HUES48 (cell line): ENCODE results near the gene MSL3B.

Experiments used
- H3K27ac ChIP-seq: one replicate; pipeline ENCODE4 v1.7.0; 2013; ENCODE audit warnings: low read depth, low read length, inconsistent platforms
- H3K27me3 ChIP-seq: 2 replicates; pipeline ENCODE4 v1.6.1; 2013; ENCODE audit warnings: mild to moderate bottlenecking, low read length; ENCODE audit not compliant: control insufficient read depth, insufficient read depth
- H3K36me3 ChIP-seq: 2 replicates; pipeline ENCODE4 v1.6.1; 2013; ENCODE audit warnings: low read length; ENCODE audit not compliant: control insufficient read depth, insufficient read depth
- H3K4me1 ChIP-seq: 2 replicates; pipeline ENCODE4 v1.6.1; 2013; ENCODE audit warnings: mild to moderate bottlenecking, low read length; ENCODE audit not compliant: control insufficient read depth, insufficient read depth
- H3K4me3 ChIP-seq: 2 replicates; pipeline ENCODE4 v1.5.1; 2013; ENCODE audit warnings: mild to moderate bottlenecking, low read depth, low read length
- H3K9ac ChIP-seq: 2 replicates; pipeline ENCODE4 v1.6.1; 2013; ENCODE audit warnings: mild to moderate bottlenecking, low read depth, low read length, moderate library complexity
- H3K9me3 ChIP-seq: 2 replicates; pipeline ENCODE4 v1.6.1; 2013; ENCODE audit warnings: low read length; ENCODE audit not compliant: control insufficient read depth, insufficient read depth

Gene MSL3B

DNA sequence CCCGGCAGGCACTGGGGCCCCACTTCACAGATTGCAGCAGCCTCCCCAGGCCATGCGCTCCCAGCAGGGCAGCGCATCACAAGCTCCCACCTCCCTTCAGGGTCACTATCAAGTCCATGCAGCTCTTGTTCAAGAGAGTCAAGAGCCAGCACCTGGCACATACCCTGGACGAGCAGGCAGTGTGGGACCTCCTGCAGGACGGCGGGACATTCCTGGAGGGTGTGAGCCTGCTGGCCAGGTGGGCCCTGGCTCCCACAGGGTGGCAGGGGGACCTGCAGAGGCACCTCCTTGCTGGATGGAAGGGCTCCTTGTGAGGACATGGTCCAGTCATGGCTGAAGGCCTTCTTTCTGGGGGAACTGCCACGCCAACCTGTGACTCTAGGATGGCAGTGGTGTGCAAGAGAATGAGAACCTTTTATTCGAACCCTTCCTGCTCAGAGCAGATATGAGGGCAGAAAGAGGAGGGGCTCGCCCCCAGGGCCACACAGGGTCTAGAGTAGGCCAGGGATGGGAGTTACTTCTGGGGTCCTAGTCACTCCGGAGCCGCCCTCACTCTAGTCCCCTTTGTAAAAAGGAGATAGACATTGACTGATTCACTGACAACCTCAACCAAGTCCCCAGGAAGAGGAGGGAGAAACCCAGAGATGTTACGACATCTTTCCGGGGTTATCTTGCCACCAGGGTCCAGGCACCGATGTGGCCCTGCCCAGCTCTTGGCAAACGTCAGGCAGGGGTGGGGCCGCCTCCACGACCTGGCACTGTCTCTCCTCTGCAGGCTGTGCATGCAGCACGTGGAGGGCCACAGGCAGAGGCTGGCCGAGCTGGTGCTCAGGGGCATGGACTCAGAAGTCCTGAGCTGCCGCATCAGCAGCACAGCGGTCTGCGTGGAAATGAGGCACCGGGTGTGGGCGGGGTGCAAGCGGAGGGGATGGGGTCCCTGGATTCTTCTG lies 45.1 kb downstream of the MSL3B start:
- Histone ChIP-seq H3K9ac (no peak overlapping the region), H3K27me3 (no peaks in the 10 kb centered on the region), H3K4me1 (no peaks in the 10 kb centered on the region), H3K4me3 (no peak overlapping the region), H3K36me3 (no peaks in the 10 kb centered on the region), H3K9me3 (no peaks in the 10 kb centered on the region), H3K27ac (no peak overlapping the region)

DNA sequence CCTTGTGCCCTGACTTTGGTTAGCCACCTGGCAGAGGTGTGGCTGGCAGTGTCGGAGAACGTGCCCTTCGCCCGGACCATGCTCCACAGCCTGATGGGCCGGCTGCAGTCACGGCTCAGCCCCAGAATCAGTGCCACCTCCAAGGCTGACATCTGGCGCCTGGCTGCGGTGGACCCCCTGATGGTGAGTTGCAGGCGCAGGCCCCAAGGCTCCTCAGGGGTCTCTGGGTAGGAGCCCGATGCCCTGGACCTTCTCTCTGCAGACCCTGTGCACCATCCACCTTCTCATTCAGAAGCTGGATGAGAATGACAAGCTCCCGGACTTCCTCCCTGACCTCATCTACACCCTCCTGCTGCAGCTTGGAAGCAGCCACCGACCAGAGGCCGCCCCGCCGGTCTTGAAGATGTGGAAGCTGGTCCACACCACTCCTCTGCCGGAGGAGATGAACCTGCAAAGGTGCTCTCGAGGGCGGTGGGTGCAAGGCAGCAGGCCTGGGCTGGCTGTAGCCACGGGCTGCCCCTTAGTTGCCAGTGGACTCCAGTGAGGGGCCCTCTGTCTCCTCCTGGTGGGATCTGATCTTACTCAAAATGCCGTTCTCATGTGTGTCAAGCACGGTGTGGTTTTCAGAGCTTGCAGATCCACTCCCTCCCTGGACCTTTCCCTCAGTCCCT lies 46.0 kb downstream of the MSL3B start:
- no peaks in the 10 kb centered on the region for H3K4me1 ChIP-seq
- no peaks in the 10 kb centered on the region for H3K27me3 ChIP-seq
- H3K36me3 ChIP-seq: no peaks in the 10 kb centered on the region
- H3K9ac ChIP-seq: no peak overlapping the region
- H3K4me3 ChIP-seq: no peak overlapping the region
- no peak overlapping the region for H3K27ac ChIP-seq
- H3K9me3 ChIP-seq: no peaks in the 10 kb centered on the region

DNA sequence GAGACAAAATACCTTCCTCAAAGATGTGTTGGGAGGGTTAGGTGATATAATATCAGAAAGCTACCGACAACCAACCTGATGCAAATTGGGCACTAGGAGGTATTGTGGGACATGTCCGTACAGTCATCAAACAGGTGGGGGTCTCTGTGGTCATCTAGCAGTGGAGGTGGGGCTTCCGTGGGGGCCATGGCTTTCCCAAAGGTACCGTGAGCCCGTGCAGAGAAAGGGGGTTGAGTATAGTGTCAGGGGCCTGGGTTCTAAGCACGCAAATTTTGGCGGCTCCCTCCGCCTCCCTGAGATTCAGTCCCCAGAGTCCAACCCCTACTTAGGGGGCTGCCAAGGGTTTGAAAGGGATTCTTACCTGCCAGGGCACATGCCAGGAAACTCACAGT lies 46.5 kb downstream of the MSL3B start:
- H3K27me3 ChIP-seq: no peaks in the 10 kb centered on the region
- no peak overlapping the region for H3K4me3 ChIP-seq
- H3K27ac ChIP-seq: no peak overlapping the region
- no peak overlapping the region for H3K9ac ChIP-seq
- H3K4me1 ChIP-seq: no peaks in the 10 kb centered on the region
- no peaks in the 10 kb centered on the region for H3K36me3 ChIP-seq
- no peaks in the 10 kb centered on the region for H3K9me3 ChIP-seq

DNA sequence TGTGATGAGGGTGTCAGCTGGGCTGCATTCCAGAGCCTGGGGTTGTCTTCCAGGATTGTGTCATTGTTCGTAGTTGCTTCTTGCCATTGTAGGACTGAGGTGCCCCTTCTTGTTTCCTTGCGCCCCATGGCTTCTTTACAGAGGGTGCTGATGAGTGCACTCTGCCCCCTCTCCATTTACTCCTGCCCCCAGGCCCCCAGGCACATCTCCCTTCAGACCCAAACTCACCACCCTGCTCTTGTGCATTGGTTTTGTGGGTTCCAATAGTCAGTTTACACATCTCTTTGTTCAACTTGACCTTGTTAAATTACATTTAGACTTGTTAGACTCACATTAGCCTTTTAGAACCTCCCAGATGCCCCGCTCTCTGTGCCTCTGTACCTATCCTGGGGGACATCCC lies 47.0 kb downstream of the MSL3B start:
- H3K9me3 ChIP-seq: no peaks in the 10 kb centered on the region
- H3K4me1 ChIP-seq: no peaks in the 10 kb centered on the region
- H3K27me3 ChIP-seq: no peaks in the 10 kb centered on the region
- H3K9ac ChIP-seq: no peak overlapping the region
- no peak overlapping the region for H3K27ac ChIP-seq
- H3K4me3 ChIP-seq: no peak overlapping the region
- H3K36me3 ChIP-seq: no peaks in the 10 kb centered on the region

DNA sequence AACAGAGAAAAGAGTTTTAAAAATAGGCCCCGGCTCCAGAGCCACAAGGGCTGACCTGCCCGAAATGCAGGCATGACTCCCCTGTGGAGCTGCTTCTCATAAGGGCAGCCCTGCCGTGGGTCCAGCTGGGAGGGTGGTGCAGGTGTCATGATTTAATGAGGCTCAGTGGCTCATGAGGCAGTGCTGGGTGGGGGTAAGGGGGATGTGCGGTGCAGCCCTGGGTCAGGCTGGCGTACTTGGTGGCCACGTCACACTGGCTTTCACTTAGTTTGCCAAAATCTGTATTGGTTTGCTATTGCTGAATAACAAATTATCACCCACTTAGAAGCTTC lies 47.4 kb downstream of the MSL3B start:
- Histone ChIP-seq H3K27me3 (no peaks in the 10 kb centered on the region), H3K9ac (no peak overlapping the region)

DNA sequence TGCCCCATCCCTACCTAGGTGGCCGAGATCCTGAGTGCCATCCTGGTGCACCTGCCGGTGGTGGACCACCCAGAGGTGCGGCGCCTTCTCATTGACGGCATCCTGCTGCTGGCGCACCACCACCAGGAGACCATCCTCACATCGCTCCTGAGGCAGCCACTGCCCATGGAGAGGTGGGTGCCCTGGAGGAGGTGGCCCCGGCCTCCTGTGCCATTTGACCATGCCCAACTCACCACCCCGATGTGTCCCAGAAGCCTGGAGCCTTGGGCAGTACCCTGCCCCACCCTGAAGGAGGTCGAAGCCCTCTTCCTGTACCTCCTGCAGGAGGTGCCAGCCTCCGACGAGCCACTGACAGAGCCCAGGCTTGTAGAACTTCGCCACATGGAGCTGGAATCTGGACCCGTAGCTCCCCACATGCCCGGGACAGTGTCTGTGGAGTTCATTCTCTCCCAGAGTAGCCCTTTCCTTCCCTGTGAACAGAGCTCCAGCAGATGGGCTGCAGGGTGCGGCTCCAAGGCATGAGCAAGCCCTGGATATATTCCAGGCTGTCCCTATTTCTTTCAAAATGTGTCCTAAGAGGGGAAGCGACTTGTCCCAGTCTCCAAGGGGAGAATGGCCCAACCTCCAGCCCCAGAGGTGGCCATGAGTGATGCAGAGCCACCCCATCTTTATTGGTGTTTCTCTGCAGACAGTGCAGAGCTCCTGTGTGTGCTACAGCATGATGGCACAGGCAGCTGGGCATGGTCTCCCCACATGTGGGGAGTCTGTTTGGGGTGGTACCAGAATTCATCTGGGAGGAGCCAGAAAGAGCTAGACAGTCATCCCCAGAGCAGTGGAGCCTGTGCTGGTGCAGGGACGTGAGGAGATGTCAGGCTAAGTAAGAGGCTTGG lies 48.1 kb downstream of the MSL3B start:
- Histone ChIP-seq H3K9ac (no peak overlapping the region), H3K4me1 (no peaks in the 10 kb centered on the region), H3K36me3 (no peaks in the 10 kb centered on the region), H3K27me3 (no peaks in the 10 kb centered on the region), H3K9me3 (no peaks in the 10 kb centered on the region), H3K27ac (no peak overlapping the region), H3K4me3 (no peak overlapping the region)

More for the DNA sequence above, 47.4 kb downstream of the MSL3B start:
- Histone ChIP-seq H3K27ac (no peak overlapping the region), H3K36me3 (no peaks in the 10 kb centered on the region), H3K9me3 (no peaks in the 10 kb centered on the region), H3K4me1 (no peaks in the 10 kb centered on the region), H3K4me3 (no peak overlapping the region)

DNA sequence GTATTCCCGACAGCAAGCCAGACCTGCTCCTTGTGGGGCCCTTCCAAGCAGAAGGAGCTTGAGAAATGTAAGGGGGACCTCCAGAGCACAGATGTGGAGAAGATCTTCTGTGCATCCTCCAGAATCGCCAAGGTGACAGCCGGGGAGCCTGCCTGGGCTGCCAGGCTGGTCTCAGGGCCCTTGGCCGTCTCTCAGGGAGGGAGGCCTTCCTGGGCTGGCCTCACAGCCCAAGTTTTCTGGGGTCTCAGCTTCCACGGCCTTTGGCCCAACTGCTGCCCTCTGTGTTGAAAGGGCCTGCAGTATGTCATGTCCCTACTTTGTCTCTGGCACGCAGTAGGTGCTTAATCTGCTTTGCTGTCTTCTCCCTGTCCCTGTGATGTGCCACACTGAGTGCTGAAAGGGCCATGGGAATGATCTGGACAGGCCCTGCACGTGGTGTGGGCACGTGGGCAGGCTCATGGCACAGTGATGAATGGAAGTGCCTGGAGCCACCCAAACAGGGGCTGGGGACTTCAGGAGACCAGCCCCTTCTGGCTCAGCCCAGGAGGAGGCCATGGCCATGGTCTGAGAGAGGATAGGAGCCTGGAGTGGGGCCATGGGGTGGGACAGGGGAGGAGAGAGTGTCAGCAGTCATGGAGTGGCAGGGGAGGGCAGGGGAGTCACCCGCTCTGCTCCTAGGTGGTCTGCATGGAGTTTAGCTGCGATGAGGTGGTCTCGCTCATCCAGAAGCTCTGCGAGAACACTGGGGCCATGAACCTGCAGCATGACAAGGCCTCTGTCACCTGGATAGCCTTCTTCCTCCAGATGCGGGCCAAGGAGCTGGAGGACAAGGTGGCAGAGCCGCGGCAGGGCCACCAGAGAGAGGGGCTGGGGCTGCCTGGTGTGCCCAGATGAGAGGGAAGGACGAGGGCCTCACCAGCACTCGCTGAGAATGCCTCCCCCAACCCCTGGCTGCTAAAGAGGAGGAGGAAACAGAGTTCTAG lies 49.3 kb downstream of the MSL3B start:
- H3K9ac ChIP-seq: no peak overlapping the region
- no peak overlapping the region for H3K27ac ChIP-seq
- no peak overlapping the region for H3K4me3 ChIP-seq
- H3K4me1 ChIP-seq: no peaks in the 10 kb centered on the region
- no peaks in the 10 kb centered on the region for H3K36me3 ChIP-seq
- no peaks in the 10 kb centered on the region for H3K27me3 ChIP-seq
- no peaks in the 10 kb centered on the region for H3K9me3 ChIP-seq

DNA sequence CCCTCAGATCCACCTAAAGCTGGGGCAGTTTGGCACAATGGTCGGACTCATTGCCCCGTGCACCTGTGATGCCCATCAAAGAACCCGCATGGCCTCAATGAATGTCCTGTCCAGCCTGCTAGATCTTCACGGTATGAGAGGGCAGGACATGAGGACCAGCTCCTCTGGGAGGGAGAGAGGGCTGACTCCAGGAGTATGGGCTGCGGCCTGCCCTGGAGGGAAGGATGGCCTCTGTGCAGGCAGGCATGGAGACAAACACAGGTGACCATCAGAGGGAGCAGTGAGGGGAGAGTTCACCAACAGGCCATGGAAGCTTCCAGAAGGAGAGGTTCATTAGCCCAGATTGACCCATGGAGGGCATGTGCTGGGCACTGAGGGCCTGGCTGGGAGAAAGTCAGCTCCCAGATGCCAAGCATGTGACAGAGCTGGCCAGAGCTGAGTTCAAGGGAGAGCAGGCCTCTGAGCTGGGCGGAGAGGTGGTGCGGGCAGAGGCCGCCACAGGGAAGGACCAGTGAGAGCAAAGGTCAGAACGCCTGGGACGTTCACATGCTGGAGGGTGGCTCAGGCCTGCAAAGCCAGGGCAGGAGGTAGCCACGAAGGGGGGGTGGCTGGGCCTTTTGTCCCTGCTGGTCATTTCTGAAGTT lies 50.1 kb downstream of the MSL3B start:
- no peak overlapping the region for H3K4me3 ChIP-seq
- H3K4me1 ChIP-seq: no peaks in the 10 kb centered on the region
- H3K27ac ChIP-seq: no peak overlapping the region
- H3K36me3 ChIP-seq: no peaks in the 10 kb centered on the region
- no peak overlapping the region for H3K9ac ChIP-seq
- no peaks in the 10 kb centered on the region for H3K27me3 ChIP-seq
- no peaks in the 10 kb centered on the region for H3K9me3 ChIP-seq

DNA sequence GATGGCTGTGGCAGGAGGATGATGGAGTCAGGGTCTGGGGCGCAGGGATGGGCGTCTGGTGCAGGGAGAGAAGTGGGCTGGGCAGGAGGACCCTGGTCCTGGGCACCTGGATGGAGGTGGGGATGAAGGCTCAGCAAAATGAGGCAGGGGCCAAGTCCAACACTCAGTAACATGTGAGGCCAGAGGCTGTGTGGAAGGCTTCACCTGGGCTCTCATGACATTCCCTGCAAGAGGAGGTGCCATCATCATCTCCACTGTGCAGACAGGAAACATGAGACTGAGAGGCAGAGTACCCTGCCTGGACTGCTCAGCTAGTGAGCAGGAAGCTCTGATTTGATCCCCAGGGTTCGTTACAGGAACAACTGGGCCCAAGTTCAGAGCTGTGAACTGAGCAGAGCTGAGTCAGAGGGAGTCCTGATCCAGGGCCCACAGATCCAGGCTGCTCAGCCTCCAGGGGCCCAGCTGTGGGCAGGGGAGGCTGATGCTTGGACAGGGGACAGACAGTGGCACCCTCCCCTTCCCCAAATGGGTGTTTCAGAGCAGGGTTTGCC lies 50.8 kb downstream of the MSL3B start:
- Histone ChIP-seq H3K27me3 (no peaks in the 10 kb centered on the region), H3K9me3 (no peaks in the 10 kb centered on the region), H3K36me3 (no peaks in the 10 kb centered on the region), H3K4me3 (no peak overlapping the region), H3K9ac (no peak overlapping the region), H3K27ac (no peak overlapping the region), H3K4me1 (no peaks in the 10 kb centered on the region)
